K562 (cell line): ENCODE measurements around the gene PSMD1. TPM values are rescaled to one million over a fixed set of nuclear protein-coding genes. Genes with fewer than 3 reads are reported as not detected.

Experiments used
- ATAC-seq: fragments of 200-7000 bp; cut with Tn5 transposase; 3 replicates; pipeline ENCODE4 v1.9.1; 2020; ENCODE audit warnings: moderate library complexity
- BruUV-seq: library from RNA; stranded (reverse); fragments of 400-500 nt; replicated peaks from 2 replicates; lab custom pipeline; 2021; lab: Mats Ljungman, UMichigan
- CTCF ChIA-PET: fragments of 300-600 bp; formaldehyde crosslinking; extraction: SDS; loops from one replicate; lab custom pipeline; 2021; ENCODE audit warnings: low intra/inter-chr PET ratio; lab: Yijun Ruan, JAX
- POLR2A ChIA-PET: fragments of 300-600, 350-650 bp; sonication (Branson Sonifier 250); formaldehyde crosslinking; extraction: SDS; loops from one replicate; lab custom pipeline; 2021; ENCODE audit warnings: antibody characterized with exemption, inconsistent platforms; lab: Yijun Ruan, JAX
- DNase-seq, 4 experiments: peaks; one replicate each; pipeline versions ENCODE4 v3.0.0 to v3.0.0-alpha.2; 2011 to 2018; ENCODE audit warnings: low spot score in 3 of 4, mixed read lengths in 3 of 4; ENCODE audit errors: extremely low read depth in 1 of 4
- FAIRE-seq: peaks from 2 replicates; lab custom pipeline; 2011; peaks lifted over from hg19 to GRCh38; lab: Jason Lieb, UNC
- H2AFZ ChIP-seq: 2 replicates; pipeline ENCODE4 v1.6.0; 2011; ENCODE audit warnings: low read depth, low read length, control low read depth, inconsistent platforms
- H3K27ac ChIP-seq: fragments of 200-600 bp; 3 replicates; pipeline ENCODE4 v1.8.0; 2011; ENCODE audit warnings: low read depth, mild to moderate bottlenecking, control low read depth, inconsistent platforms, low read length, moderate library complexity, mixed read lengths; ENCODE audit errors: extremely low read depth
- H3K27me3 ChIP-seq, 2 experiments: fragments of 300-600 bp in 1 of 2; 2 replicates in 1 of 2; 3 replicates in 1 of 2; pipeline versions ENCODE4 v1.6.0 to v1.8.0; 2011; ENCODE audit warnings: inconsistent platforms in 2 of 2, low read length in 2 of 2, mild to moderate bottlenecking in 1 of 2, mixed read lengths in 1 of 2, moderate library complexity in 1 of 2; ENCODE audit not compliant: control insufficient read depth in 2 of 2, insufficient read depth in 2 of 2
- H3K36me3 ChIP-seq: fragments of 300-600 bp; 3 replicates; pipeline ENCODE4 v1.8.0; 2011; ENCODE audit warnings: mild to moderate bottlenecking, low read length, inconsistent platforms; ENCODE audit not compliant: control insufficient read depth, insufficient read depth
- H3K4me1 ChIP-seq, 2 experiments: fragments of 200-600 bp in 1 of 2; replicated peaks in 1 of 2; 2 replicates in 1 of 2; 3 replicates in 1 of 2; pipeline versions ENCODE4 v1.5.1 to v1.8.0; 2011; ENCODE audit warnings: inconsistent platforms in 2 of 2, low read length in 2 of 2, mild to moderate bottlenecking in 1 of 2, mixed read lengths in 1 of 2, moderate library complexity in 1 of 2; ENCODE audit not compliant: control insufficient read depth in 2 of 2, insufficient read depth in 2 of 2
- H3K4me2 ChIP-seq: 2 replicates; pipeline ENCODE4 v1.6.1; 2011; ENCODE audit warnings: low read length, control low read depth, inconsistent platforms, mixed read lengths; ENCODE audit not compliant: insufficient read depth
- H3K4me3 ChIP-seq: fragments of 200-600 bp; sonication (generic), shearing (Covaris generic); 2 replicates; pipeline ENCODE4 v1.5.1; 2016; ENCODE audit warnings: control low read depth, inconsistent platforms
- H3K79me2 ChIP-seq: fragments of 200-600 bp; 3 replicates; pipeline ENCODE4 v1.8.0; 2011; ENCODE audit warnings: low read length, inconsistent platforms; ENCODE audit not compliant: control insufficient read depth, insufficient read depth
- H3K9ac ChIP-seq, 2 experiments: 2 replicates each; pipeline versions ENCODE4 v1.6.0 to v1.6.1; 2011; ENCODE audit warnings: low read depth in 2 of 2, low read length in 2 of 2, control low read depth in 1 of 2, inconsistent platforms in 1 of 2, mild to moderate bottlenecking in 1 of 2, mixed read lengths in 1 of 2; ENCODE audit not compliant: insufficient read depth in 1 of 2
- H3K9me1 ChIP-seq: one replicate; pipeline ENCODE4 v1.6.0; 2011; ENCODE audit warnings: inconsistent platforms, mild to moderate bottlenecking, low read length, moderate library complexity; ENCODE audit not compliant: control insufficient read depth, insufficient read depth
- H3K9me3 ChIP-seq: replicated peaks from 2 replicates; pipeline ENCODE4 v1.5.1; 2011; ENCODE audit warnings: low read depth, low read length, inconsistent platforms; ENCODE audit not compliant: control insufficient read depth, insufficient read depth
- H4K20me1 ChIP-seq: replicated peaks from 2 replicates; pipeline ENCODE4 v1.6.1; 2011; ENCODE audit warnings: low read length, inconsistent platforms, mixed read lengths; ENCODE audit not compliant: control insufficient read depth, insufficient read depth
- ARNT ChIP-seq, 2 experiments: fragments of 450-650 bp; IDR thresholded peaks; 2 replicates each; pipeline ENCODE4 v1.6.1; 2016; ENCODE audit warnings: mild to moderate bottlenecking in 1 of 2
- BACH1 ChIP-seq: fragments of 200-800 bp; sonication (Bioruptor generic); IDR thresholded peaks from 2 replicates; pipeline ENCODE4 v1.6.1; 2016; ENCODE audit warnings: missing genetic modification characterization, missing compliant biosample characterization
- CTBP1 ChIP-seq: fragments of 450-650 bp; IDR thresholded peaks from 2 replicates; pipeline ENCODE4 v1.6.1; 2016; ENCODE audit warnings: borderline replicate concordance
- GATAD2B ChIP-seq: fragments of 450-650 bp; IDR thresholded peaks from 2 replicates; pipeline ENCODE4 v1.6.1; 2017; ENCODE audit warnings: mild to moderate bottlenecking, borderline replicate concordance
- YY1 ChIP-seq, 3 experiments: IDR thresholded peaks; 2 replicates each; pipeline ENCODE4 v1.6.1; 2011; ENCODE audit warnings: low read length in 2 of 3, mild to moderate bottlenecking in 2 of 3, moderate library complexity in 2 of 3, borderline replicate concordance in 1 of 3, control low read depth in 1 of 3, low read depth in 1 of 3; ENCODE audit not compliant: insufficient read depth in 3 of 3, insufficient replicate concordance in 2 of 3, control insufficient read depth in 1 of 3, insufficient read length in 1 of 3; ENCODE audit errors: extremely low read depth in 1 of 3
- WGBS: fragments of 100-300 bp; shearing (Covaris generic); methylation state at CpG from one replicate; pipeline ENCODE4 v1.1.6; 2016; ENCODE audit warnings: low coverage, mixed read lengths; ENCODE audit not compliant: insufficient coverage; ENCODE audit errors: missing lambda C conversion rate; 5-methylcytosine and 5-hydroxymethylcytosine counted together
- in situ Hi-C: fragments of 300-500 bp; cut with MboI; formaldehyde crosslinking; loops from 4 replicates; pipeline ENCODE4 v1.15.0; 2018; ENCODE audit warnings: inconsistent platforms, mixed read lengths
- intact Hi-C: fragments of 100-400 bp; cut with micrococcal nuclease; formaldehyde crosslinking; loops from 2 replicates; pipeline ENCODE4 v1.14.2; 2022
- polyA plus RNA-seq, 8 experiments: library from polyadenylated mRNA; depleted of rRNA in 4 of 8; stranded (reverse) in 5 of 8; unstranded in 3 of 8; fragments of >200 nt; fragmentation: Nextera tagmentation in 2 of 8; fragmentation: Illumina TruSeq in 1 of 8; extraction: Ambion mirVana in 2 of 8; extraction: Trizol in 1 of 8; gene quantifications; 2 replicates each; pipeline versions ENCODE4 v1.2.1 to v1.2.3, GENCODE V29; 2011 to 2014; ENCODE audit warnings: inconsistent platforms in 1 of 8, missing spikeins in 1 of 8
- total RNA-seq, 7 experiments: library from RNA; depleted of rRNA in 6 of 7; stranded (reverse); fragments of >200 nt in 6 of 7; fragmentation: Illumina TruSeq in 2 of 7; extraction: Trizol in 2 of 7; gene quantifications; 2 replicates each; pipeline versions ENCODE4 v1.2.1 to v1.2.3, GENCODE V29; 2011 to 2021; ENCODE audit warnings: low replicate concordance in 1 of 7
- TF ChIP-seq, protein P1 (sequence below): fragments of 450-650 bp; IDR thresholded peaks from 2 replicates; pipeline ENCODE4 v1.6.1; 2016; ENCODE audit warnings: borderline replicate concordance

PSMD1 gene
- total and polyA plus RNA-seq, 9 of the 15 experiments (the other 6 are each of a cell fraction or from before 2014, with no cell fraction given), result 100 to 257 (median 147) TPM

DNA sequence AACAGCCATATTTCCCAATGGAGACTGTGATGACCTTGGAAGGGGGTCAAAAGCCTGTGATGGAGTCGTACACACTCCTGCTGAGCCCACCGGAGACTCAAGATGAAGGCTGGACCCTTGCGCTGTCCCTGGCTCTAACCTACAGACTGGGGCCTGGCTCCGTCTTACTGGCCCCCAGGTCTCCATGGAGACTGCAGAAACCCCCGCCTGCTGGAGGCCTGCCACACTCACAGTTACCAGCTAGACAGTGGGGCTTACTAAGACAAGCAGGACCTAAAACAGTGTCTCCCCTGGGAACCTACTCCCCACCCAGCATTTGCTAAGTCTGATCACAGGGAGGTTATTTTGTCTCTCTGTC, 9.8 kb upstream of the PSMD1 start:
- Histone ChIP-seq H3K9ac (no peak overlapping the region), H3K9me3 (no peaks in the 10 kb centered on the region), H3K4me2 (no peak overlapping the region), H3K4me1 (no peaks in the 10 kb centered on the region; a peak in 1 of 5 replicates), H4K20me1 (no peaks in the 10 kb centered on the region), H2AFZ (no peak overlapping the region), H3K27ac (no peak overlapping the region), H3K27me3 (peaks cover 3 to 20% of the 10 kb centered on the region in 2 experiments; a peak in 3 of 5 replicates), H3K9me1 (no peaks in the 10 kb centered on the region), H3K36me3 (no peaks in the 10 kb centered on the region), H3K4me3 (no peak overlapping the region), H3K79me2 (no peaks in the 10 kb centered on the region)
- no peak for FAIRE-seq
- TF ChIP-seq ARNT (IDR thresholded peaks at IDR 0.05) (no peak), BACH1 (tag) (no peak), GATAD2B (no peak), CTBP1 (no peak), YY1 (IDR thresholded peaks at IDR 0.05; ENCODE audit: borderline replicate concordance in 1 of 3, control insufficient read depth in 1 of 3, extremely low read depth in 1 of 3, insufficient read depth in 3 of 3, insufficient read length in 1 of 3, insufficient replicate concordance in 2 of 3, low read depth in 1 of 3, low read length in 2 of 3) (no peak)
- TF ChIP-seq, protein P1, sequence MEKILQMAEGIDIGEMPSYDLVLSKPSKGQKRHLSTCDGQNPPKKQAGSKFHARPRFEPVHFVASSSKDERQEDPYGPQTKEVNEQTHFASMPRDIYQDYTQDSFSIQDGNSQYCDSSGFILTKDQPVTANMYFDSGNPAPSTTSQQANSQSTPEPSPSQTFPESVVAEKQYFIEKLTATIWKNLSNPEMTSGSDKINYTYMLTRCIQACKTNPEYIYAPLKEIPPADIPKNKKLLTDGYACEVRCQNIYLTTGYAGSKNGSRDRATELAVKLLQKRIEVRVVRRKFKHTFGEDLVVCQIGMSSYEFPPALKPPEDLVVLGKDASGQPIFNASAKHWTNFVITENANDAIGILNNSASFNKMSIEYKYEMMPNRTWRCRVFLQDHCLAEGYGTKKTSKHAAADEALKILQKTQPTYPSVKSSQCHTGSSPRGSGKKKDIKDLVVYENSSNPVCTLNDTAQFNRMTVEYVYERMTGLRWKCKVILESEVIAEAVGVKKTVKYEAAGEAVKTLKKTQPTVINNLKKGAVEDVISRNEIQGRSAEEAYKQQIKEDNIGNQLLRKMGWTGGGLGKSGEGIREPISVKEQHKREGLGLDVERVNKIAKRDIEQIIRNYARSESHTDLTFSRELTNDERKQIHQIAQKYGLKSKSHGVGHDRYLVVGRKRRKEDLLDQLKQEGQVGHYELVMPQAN, result no peak
- ATAC-seq, result no peak
- intact Hi-C loops, result no loop called here
- no TSS peak for BruUV-seq
- WGBS, result 7% methylated on average over 5 of the region's 5 CpGs
- in situ Hi-C loops, result no loop called here
- CTCF ChIA-PET, result no interaction called here
- no peak for DNase-seq
- POLR2A ChIA-PET, result no interaction called here
